ENCODE results near the gene ARAP2. TPM values are rescaled to one million over a fixed set of nuclear protein-coding genes. Genes with fewer than 3 reads are reported as not detected.

ARAP2 gene
- total and polyA plus RNA-seq, 9 donors = 0.76 to 77.3 (median 5.9) TPM

DNA sequence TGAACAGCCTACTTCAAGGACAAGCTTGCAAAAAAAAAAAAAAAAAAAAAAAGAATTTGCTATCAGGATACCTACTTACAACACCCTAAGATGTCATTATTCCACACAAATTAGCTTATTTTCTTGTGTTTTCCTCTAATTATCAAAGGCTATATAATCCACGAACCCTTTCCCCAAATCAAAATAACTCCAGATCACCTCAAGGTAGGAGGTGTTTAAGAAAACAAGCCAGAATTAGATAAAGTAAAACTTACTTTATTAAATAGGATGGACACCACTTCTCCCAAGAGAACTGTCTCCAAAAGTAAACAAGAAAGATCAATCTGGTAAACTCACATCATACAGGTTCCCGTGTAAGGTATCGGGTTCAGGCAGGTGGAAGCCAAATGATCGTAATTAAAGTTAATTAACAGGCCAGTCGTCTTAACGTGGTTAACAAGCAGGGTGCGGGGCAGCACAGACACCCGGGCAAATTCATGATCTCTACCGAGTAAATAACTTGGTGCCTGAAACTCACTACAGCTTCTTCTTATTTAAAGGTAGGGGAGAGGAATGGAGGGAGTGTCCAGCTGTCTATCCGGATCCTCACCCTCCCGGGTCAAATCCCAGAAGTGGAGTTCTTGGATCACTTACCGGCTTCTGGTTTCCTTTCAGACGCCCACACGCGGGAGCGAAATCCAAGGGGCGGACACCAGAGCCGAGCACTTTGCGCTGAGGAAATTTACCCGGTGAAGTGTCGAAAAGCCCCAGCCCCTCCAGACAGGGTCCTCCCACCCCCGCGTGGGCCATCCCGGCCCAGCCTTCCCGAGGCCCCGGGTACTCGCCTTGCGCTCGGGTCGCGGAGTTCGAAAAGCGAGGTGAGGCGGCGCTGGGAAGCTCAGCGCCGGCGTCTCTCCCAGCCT lies 708 bp downstream of the ARAP2 start:
- no peaks in the 10 kb centered on the region for H3K27me3 ChIP-seq
- WGBS, 3 donors = 1 to 2% (median 1%) methylated on average over 37 to 38 of the region's 38 CpGs
- H3K4me3 ChIP-seq = peak overlapping the region; percentile 41
- intact Hi-C loops (cut with DNase I) = no loop called here
- DNase-seq = peak in 2 of 5 donors; percentile 22 to 35
- H3K36me3 ChIP-seq = no peaks in the 10 kb centered on the region
- H3K9me3 ChIP-seq = peaks cover 0 to 3% of the 10 kb centered on the region in 2 donors
- peak overlapping the region in 1 of 2 donors; percentile 50 for H3K27ac ChIP-seq
- peaks cover 2% of the 10 kb centered on the region for H3K4me1 ChIP-seq (ENCODE audit: insufficient read depth)
- TF ChIP-seq, protein P1, sequence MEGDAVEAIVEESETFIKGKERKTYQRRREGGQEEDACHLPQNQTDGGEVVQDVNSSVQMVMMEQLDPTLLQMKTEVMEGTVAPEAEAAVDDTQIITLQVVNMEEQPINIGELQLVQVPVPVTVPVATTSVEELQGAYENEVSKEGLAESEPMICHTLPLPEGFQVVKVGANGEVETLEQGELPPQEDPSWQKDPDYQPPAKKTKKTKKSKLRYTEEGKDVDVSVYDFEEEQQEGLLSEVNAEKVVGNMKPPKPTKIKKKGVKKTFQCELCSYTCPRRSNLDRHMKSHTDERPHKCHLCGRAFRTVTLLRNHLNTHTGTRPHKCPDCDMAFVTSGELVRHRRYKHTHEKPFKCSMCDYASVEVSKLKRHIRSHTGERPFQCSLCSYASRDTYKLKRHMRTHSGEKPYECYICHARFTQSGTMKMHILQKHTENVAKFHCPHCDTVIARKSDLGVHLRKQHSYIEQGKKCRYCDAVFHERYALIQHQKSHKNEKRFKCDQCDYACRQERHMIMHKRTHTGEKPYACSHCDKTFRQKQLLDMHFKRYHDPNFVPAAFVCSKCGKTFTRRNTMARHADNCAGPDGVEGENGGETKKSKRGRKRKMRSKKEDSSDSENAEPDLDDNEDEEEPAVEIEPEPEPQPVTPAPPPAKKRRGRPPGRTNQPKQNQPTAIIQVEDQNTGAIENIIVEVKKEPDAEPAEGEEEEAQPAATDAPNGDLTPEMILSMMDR (IDR thresholded peaks at IDR 0.05) = no peak
- no peak for TF ChIP-seq POLR2A (IDR thresholded peaks at IDR 0.05)
- TF ChIP-seq EP300 (IDR thresholded peaks at IDR 0.05) = no peak

DNA sequence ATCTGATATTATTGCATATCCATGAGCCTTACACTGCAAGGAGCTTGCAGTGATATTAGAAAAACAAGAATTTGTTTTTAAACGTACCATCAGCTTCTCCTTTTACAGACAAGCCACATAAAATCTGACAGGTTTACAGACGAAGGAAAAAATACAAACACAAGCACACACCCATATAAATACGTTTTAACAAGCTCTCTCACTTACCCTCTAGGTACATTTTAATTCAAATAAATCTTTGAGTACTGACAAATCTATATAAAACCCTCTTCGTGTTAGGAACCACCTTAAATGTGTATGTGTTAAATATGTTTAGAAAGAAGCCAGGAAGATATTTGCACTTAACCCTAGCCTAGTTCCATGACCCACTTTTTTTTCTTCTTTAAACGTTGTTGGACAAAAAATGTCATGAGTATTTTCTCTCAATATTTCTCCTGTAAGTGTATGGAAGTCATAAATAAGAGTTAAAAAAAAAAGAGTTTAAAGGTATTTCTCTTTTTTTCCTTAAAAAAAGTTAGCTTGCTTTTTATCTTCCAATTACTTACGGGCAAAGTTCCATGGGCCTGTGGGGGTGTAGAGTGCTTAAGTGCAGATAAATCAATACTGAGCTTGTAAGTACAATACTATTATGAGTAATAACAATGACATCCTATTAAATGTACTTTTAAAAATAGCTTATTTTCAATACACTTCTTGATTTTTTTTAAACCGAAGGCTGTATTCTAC lies 1.5 kb downstream of the ARAP2 start:
- no peak for DNase-seq
- peak overlapping the region; percentile 41 for H3K4me3 ChIP-seq
- peaks cover 2% of the 10 kb centered on the region for H3K4me1 ChIP-seq (ENCODE audit: insufficient read depth)
- intact Hi-C loops (cut with DNase I) = no loop called here
- TF ChIP-seq POLR2A (IDR thresholded peaks at IDR 0.05) (no peak), EP300 (IDR thresholded peaks at IDR 0.05) (no peak)
- TF ChIP-seq, protein P1 (IDR thresholded peaks at IDR 0.05) = no peak
- 30 to 40% (median 35%) methylated on average over 7 of the region's 7 CpGs for WGBS, 3 donors
- H3K36me3 ChIP-seq = no peaks in the 10 kb centered on the region
- H3K27me3 ChIP-seq = no peaks in the 10 kb centered on the region
- H3K9me3 ChIP-seq = peaks cover 0 to 3% of the 10 kb centered on the region in 2 donors
- H3K27ac ChIP-seq = no peak overlapping the region

DNA sequence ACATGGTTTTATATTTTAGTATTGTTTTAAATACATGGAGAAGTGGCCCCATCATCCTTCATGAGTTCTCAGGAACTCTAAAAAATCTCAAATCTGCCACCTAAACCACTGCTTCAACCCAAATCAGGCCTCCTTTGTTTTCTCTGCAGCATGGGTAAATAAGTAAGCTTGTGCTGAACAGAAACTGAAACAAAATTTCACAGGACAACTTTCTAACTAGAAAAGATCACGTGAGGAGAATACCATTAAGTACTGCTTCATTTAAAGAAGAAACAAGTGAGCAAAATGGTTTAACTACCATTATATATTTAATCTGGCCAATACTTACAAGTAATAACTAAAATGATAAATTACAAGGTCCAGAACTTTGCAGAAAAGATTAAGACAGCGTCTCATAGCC lies 2.5 kb downstream of the ARAP2 start:
- Histone ChIP-seq H3K9me3 (peaks cover 0 to 3% of the 10 kb centered on the region in 2 donors), H3K27me3 (no peaks in the 10 kb centered on the region), H3K4me3 (peak overlapping the region; percentile 10), H3K36me3 (no peaks in the 10 kb centered on the region), H3K4me1 (ENCODE audit: insufficient read depth) (peaks cover 2% of the 10 kb centered on the region), H3K27ac (no peak overlapping the region)
- no peak for TF ChIP-seq POLR2A (IDR thresholded peaks at IDR 0.05)
- TF ChIP-seq EP300 (IDR thresholded peaks at IDR 0.05) = no peak
- TF ChIP-seq, protein P1 (IDR thresholded peaks at IDR 0.05) = no peak
- WGBS, 3 donors = 38 to 48% (median 39%) methylated on average over 2 of the region's 2 CpGs
- no peak for DNase-seq
- intact Hi-C loops (cut with DNase I) = no loop called here

DNA sequence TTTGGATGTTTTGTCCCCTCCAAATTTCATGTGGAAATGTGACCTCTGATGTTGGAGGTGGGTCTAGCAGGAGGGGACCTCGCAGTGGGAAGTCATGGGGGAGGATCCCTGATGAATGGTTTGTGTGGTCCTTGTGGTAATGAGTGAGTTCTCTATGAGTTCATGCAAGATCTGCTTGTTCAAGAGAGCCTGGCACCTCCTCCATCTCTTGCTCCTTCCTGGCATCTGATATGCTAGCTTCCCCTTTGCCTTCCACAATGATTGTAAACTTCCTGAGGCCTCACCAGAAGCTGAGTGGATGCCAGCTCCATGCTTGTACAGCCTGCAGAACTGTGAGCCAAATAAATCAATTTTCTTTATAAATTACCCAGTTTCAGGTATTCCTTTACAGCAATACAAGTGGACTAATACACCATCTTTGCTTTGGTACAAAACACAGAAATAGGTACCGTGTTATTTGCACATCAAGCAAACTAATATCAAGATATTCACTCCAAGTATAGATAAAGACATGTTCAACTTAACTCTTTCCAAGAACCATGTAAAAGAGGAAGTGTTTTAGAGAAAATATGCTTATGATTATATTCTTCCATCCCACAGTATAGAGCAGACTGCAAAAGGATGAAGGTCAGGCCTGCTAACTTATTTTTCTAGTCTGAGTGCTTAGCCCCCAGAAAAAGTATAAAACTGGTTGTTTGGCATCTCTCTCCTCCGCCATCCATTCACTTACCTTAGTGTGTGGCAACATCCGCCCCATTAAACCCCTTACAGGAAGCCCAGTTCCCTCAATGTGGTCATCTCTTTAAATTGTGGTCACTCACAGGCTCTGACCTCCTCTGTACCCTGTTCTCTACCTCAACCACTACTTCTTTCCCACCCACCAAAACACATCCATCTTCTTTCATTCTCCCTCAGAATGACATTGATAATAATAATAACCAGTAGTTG lies 6.7 kb downstream of the ARAP2 start:
- Histone ChIP-seq H3K27ac (no peak overlapping the region), H3K4me1 (ENCODE audit: insufficient read depth) (no peaks in the 10 kb centered on the region), H3K4me3 (no peak overlapping the region), H3K9me3 (no peaks in the 10 kb centered on the region), H3K27me3 (no peaks in the 10 kb centered on the region), H3K36me3 (no peaks in the 10 kb centered on the region)
- TF ChIP-seq EP300 (IDR thresholded peaks at IDR 0.05) (no peak), POLR2A (IDR thresholded peaks at IDR 0.05) (no peak)
- TF ChIP-seq, protein P1 (IDR thresholded peaks at IDR 0.05) = no peak
- WGBS, 3 donors = 78 to 83% (median 79%) methylated on average over 4 of the region's 4 CpGs
- intact Hi-C loops (cut with DNase I) = no loop called here
- DNase-seq = no peak
